ENCODE results near the gene SLC15A1. TPM values are rescaled to one million over a fixed set of nuclear protein-coding genes. Genes with fewer than 3 reads are reported as not detected.

Gene SLC15A1
- total RNA-seq, 4 donors from 2014 or later, result 0.19 to 5.3 (median 2.3) TPM

DNA sequence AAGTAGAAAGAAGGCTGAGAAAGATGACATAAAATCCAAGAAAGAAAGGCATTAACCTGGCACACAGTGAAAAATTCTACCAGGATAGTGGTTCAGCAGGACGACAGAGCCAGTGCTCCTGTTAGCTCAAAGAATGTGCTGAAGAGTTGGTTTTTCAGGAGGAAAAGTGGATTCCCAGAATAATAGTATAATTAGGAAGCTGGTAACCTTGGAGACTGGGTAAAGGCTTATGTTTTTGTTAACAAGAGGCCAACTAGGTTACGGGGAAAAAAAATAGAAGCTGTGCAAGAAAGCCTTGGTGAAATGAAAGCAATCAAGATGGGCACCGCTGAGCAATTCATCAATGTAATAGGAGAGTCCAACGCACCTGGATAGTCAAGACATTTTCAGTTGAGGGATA, 54.7 kb downstream of the SLC15A1 start:
- DNase-seq, result no peak
- intact Hi-C loops (cut with DNase I), result no loop called here

DNA sequence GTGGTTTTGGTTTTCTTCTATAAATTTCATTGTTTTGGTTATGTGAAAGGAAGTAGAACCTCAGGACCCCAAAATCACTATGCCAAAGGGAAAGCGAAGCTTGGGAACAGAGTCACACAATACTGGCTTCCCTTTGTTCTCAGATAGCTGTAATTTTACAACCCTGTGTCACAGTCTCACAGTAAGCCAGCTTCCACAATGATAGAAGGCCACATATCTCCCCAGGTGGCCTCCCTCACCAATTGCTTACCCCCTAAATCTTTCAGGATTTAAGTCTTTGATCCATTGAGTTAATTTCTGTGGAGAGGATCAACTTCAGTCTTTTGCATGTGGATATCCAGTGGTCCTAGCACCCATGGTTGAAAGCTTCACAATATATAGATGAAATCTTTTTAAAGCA, 58.7 kb downstream of the SLC15A1 start:
- Histone ChIP-seq H3K27me3 (peaks cover 0 to 9% (median 0%) of the 10 kb centered on the region in 4 donors), H3K4me3 (no peak overlapping the region), H3K36me3 (no peaks in the 10 kb centered on the region), H3K27ac (no peak overlapping the region), H3K4me1 (no peaks in the 10 kb centered on the region), H3K9me3 (no peaks in the 10 kb centered on the region)
- intact Hi-C loops (cut with DNase I), result no loop called here
- TF ChIP-seq POLR2A (IDR thresholded peaks at IDR 0.05), result no peak
- TF ChIP-seq, protein P1, sequence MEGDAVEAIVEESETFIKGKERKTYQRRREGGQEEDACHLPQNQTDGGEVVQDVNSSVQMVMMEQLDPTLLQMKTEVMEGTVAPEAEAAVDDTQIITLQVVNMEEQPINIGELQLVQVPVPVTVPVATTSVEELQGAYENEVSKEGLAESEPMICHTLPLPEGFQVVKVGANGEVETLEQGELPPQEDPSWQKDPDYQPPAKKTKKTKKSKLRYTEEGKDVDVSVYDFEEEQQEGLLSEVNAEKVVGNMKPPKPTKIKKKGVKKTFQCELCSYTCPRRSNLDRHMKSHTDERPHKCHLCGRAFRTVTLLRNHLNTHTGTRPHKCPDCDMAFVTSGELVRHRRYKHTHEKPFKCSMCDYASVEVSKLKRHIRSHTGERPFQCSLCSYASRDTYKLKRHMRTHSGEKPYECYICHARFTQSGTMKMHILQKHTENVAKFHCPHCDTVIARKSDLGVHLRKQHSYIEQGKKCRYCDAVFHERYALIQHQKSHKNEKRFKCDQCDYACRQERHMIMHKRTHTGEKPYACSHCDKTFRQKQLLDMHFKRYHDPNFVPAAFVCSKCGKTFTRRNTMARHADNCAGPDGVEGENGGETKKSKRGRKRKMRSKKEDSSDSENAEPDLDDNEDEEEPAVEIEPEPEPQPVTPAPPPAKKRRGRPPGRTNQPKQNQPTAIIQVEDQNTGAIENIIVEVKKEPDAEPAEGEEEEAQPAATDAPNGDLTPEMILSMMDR (IDR thresholded peaks at IDR 0.05), result no peak
- WGBS, 2 donors, result 61 to 81% methylated on average over 1 of the region's 1 CpG
- DNase-seq, result no peak

More for the DNA sequence above, 54.7 kb downstream of the SLC15A1 start:
- H3K27me3 ChIP-seq, result peaks cover 0 to 15% (median 0%) of the 10 kb centered on the region in 4 donors
- H3K4me1 ChIP-seq, result no peaks in the 10 kb centered on the region
- no peaks in the 10 kb centered on the region for H3K9me3 ChIP-seq
- no peak for TF ChIP-seq POLR2A (IDR thresholded peaks at IDR 0.05)
- TF ChIP-seq, protein P1 (IDR thresholded peaks at IDR 0.05), result no peak
- no peaks in the 10 kb centered on the region for H3K36me3 ChIP-seq
- WGBS, 2 donors, result 64 to 67% methylated on average over 4 of the region's 4 CpGs
- H3K27ac ChIP-seq, result no peak overlapping the region
- H3K4me3 ChIP-seq, result no peak overlapping the region

GRCh38 chr13:98691360-98691759, 61.1 kb downstream of the SLC15A1 start:
- Histone ChIP-seq H3K36me3 (no peaks in the 10 kb centered on the region), H3K4me1 (no peaks in the 10 kb centered on the region), H3K27ac (no peak overlapping the region), H3K9me3 (no peaks in the 10 kb centered on the region), H3K4me3 (no peak overlapping the region), H3K27me3 (peaks cover 0 to 4% (median 0%) of the 10 kb centered on the region in 4 donors)
- no peak for DNase-seq
- WGBS, 2 donors, result 61 to 73% methylated on average over 4 of the region's 4 CpGs
- intact Hi-C loops (cut with DNase I), result no loop called here
- TF ChIP-seq, protein P1 (IDR thresholded peaks at IDR 0.05), result no peak
- TF ChIP-seq POLR2A (IDR thresholded peaks at IDR 0.05), result no peak

DNA sequence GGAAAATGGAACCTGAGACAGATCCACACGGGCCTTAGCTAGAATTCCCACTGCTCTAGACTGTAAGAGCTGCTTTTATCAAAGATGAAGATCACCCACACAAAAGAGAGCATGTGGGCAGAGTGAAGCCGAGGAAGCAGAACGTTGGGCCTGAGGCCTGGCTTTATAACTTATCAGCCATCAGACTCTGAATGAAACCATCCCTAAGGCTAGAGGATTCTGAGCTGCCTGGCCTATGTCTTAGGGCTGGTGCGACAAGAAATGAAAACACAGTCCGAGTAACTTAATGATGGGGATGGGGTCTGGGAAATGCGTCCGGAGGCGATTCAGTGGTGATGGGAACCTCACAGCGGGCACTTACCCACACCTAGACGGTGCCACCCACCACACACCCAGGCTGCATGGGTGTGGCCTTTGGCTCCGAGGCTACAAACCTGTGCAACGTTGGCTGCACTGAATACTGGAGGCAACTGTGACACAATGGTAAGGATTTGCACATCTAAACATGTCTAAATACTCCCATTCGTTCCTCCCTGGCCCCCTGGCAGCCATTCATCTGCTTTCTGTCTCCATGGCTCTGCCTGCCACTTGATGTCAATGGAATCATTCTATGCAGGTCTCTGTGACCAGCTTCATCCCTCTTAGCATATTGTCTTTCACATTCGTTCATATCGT, 62.0 kb downstream of the SLC15A1 start:
- Histone ChIP-seq H3K9me3 (no peaks in the 10 kb centered on the region), H3K27ac (no peak overlapping the region), H3K36me3 (no peaks in the 10 kb centered on the region), H3K27me3 (peaks cover 0 to 4% (median 0%) of the 10 kb centered on the region in 4 donors), H3K4me3 (no peak overlapping the region), H3K4me1 (no peaks in the 10 kb centered on the region)
- no peak for TF ChIP-seq POLR2A (IDR thresholded peaks at IDR 0.05)
- TF ChIP-seq, protein P1 (IDR thresholded peaks at IDR 0.05), result no peak
- WGBS, 2 donors, result 73 to 78% methylated on average over 15 of the region's 15 CpGs
- intact Hi-C loops (cut with DNase I), result no loop called here
- no peak for DNase-seq

- H3K36me3 ChIP-seq, result no peaks in the 10 kb centered on the region
- no peaks in the 10 kb centered on the region for H3K4me1 ChIP-seq
- 80 to 85% methylated on average over 3 to 4 of the region's 6 CpGs for WGBS, 2 donors
- H3K4me3 ChIP-seq, result no peak overlapping the region
- no peak for TF ChIP-seq POLR2A (IDR thresholded peaks at IDR 0.05)
- TF ChIP-seq, protein P1 (IDR thresholded peaks at IDR 0.05), result no peak
- no peaks in the 10 kb centered on the region for H3K9me3 ChIP-seq
- H3K27ac ChIP-seq, result no peak overlapping the region
- intact Hi-C loops (cut with DNase I), result no loop called here
- DNase-seq, result no peak
- H3K27me3 ChIP-seq, result no peaks in the 10 kb centered on the region
Observed at GRCh38 chr13:98689347-98689968, 63.0 kb downstream of the SLC15A1 start.

All from esophagus squamous epithelium (tissue), 5 donors.